Measurements from ENCODE around the gene FOSL2. TPM values are rescaled to one million over a fixed set of nuclear protein-coding genes. Genes with fewer than 3 reads are reported as not detected.

The FOSL2 gene
- total and polyA plus RNA-seq, 8 donors = 10.0 to 39.1 (median 21.1) TPM

DNA sequence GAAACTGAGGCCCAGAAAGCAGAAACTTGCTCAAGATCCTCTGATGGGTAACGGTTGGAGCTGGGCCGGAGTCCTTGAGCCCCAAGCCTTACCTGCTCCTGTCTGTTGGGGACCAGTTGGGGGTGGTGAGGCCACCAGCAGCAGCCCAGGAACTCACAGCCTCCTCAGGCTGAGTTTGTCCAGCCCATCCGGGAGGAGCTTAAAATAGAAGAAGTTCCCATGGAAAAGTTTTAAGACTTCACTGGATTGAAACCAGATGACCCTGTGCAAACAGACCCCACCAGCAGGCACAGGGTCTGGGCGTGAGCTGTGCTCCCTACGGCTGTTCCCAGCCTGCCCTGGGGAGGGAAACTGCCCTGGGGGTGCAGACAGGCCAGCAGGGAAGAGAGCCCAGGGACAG is 40.6 kb upstream of the FOSL2 start:
- peaks cover 0 to 9% (median 0%) of the 10 kb centered on the region in 3 donors for H3K4me1 ChIP-seq
- no peaks in the 10 kb centered on the region for H3K27me3 ChIP-seq
- FAIRE-seq (no peak), ATAC-seq (no peak), DNase-seq (peak in 1 of 6 donors; percentile 35)
- no peak for TF ChIP-seq CTCF (IDR thresholded peaks at IDR 0.05)
- H3K36me3 ChIP-seq = no peaks in the 10 kb centered on the region
- no peaks in the 10 kb centered on the region for H3K9me3 ChIP-seq
- H3K4me3 ChIP-seq = no peak overlapping the region
- intact Hi-C loops (cut with DNase I) = no loop called here
- H3K27ac ChIP-seq = no peak overlapping the region
- WGBS, 2 donors = 81 to 97% methylated on average over 5 of the region's 5 CpGs

DNA sequence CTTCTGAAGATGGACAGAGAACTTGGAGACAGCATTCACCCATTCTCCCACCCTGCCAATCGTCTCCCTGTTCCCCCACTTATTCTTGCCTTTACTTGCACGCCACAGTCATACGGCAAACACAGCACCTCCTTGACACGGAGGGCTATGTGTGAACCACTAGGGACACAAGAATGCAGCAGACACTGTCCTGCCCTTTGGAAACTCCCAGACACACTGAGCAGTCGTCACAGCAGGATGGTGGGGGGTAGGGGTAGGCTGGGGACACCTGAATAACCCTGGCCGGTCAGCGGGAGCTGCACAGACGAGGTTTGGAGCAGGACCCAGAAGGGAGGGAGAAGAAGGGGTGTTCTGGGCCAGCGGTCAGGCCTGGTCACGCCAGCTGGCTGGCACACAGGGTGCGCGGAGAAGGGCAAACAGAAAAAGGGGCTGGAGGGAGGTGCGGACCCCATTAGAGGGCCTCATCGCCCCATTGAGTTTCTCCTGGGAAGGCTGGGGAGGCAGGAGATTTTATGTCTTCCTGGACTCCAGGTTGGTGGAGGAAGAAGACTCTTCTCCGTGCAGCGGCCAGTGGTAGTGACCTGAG is 40.0 kb upstream of the FOSL2 start:
- Histone ChIP-seq H3K4me1 (peaks cover 0 to 9% (median 0%) of the 10 kb centered on the region in 3 donors), H3K36me3 (no peaks in the 10 kb centered on the region), H3K9me3 (no peaks in the 10 kb centered on the region), H3K27ac (no peak overlapping the region), H3K27me3 (no peaks in the 10 kb centered on the region), H3K4me3 (no peak overlapping the region)
- DNase-seq (peak in 1 of 6 donors; percentile 51), ATAC-seq (no peak), FAIRE-seq (no peak)
- intact Hi-C loops (cut with DNase I) = no loop called here
- WGBS, 2 donors = 84 to 89% methylated on average over 16 of the region's 16 CpGs
- TF ChIP-seq CTCF (IDR thresholded peaks at IDR 0.05) = no peak

DNA sequence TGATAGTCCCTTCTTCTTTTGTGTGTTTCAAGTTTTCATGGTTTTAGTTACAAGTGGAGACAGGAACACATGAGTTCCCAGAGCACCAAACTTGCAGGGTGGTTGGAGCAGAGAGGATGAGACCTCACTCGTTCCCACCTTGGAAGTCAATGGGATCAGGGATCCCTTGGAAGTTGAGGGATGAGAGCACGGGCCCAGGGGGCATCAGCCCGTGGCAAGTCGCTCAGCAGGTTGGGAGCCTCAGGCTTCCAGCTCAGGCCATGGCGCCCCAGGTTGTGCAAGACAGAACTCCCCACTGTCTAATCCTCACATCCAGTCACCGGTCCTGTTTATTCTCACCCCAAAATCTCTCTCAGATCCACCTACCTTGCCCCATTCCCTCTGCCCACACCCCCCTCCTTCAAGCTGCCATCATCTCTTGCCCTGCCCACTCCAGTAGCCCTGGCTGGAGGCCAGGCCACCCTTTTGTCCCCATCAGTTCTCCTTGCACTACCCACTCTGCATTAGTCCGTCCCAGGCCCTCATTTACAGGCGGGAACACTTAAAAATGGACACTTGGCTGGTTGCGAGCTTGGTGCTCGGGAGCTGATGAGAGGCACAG is 37.6 kb upstream of the FOSL2 start:
- 96 to 97% methylated on average over 10 of the region's 10 CpGs for WGBS, 2 donors
- FAIRE-seq = no peak
- no peak overlapping the region for H3K27ac ChIP-seq

GRCh38 chr2:28355521-28356094 is 37.0 kb upstream of the FOSL2 start:
- DNase-seq (peak in 3 of 6 donors; percentile 31 to 80 (median 71)), FAIRE-seq (no peak), ATAC-seq (peak; percentile 26 to 43 (median 40))
- H3K27ac ChIP-seq = peak overlapping the region in 2 of 4 donors; percentile 19 to 39
- intact Hi-C loops (cut with DNase I) = no loop called here
- no peaks in the 10 kb centered on the region for H3K36me3 ChIP-seq
- H3K9me3 ChIP-seq = no peaks in the 10 kb centered on the region
- WGBS, 2 donors = 78 to 80% methylated on average over 6 of the region's 6 CpGs
- H3K4me1 ChIP-seq = peaks cover 0 to 9% (median 0%) of the 10 kb centered on the region in 3 donors
- no peak overlapping the region for H3K4me3 ChIP-seq
- no peaks in the 10 kb centered on the region for H3K27me3 ChIP-seq
- no peak for TF ChIP-seq CTCF (IDR thresholded peaks at IDR 0.05)

More for the DNA sequence above, 37.6 kb upstream of the FOSL2 start:
- Histone ChIP-seq H3K4me3 (no peak overlapping the region), H3K36me3 (no peaks in the 10 kb centered on the region), H3K9me3 (no peaks in the 10 kb centered on the region), H3K27me3 (no peaks in the 10 kb centered on the region), H3K4me1 (peaks cover 0 to 9% (median 0%) of the 10 kb centered on the region in 3 donors)
- intact Hi-C loops (cut with DNase I) = no loop called here
- no peak for DNase-seq
- no peak for TF ChIP-seq CTCF (IDR thresholded peaks at IDR 0.05)
- ATAC-seq = no peak

Data from pancreas (tissue), 10 donors.